GM18498 (cell line): Measurements from ENCODE around the gene GARS1.
"Not testable (repeated sequence)": the region's sequence is repeated elsewhere in the genome, so short reads cannot be mapped to it uniquely, and the experiment has no call there.

Source experiments
- ATAC-seq: cut with Tn5 transposase; IDR thresholded peaks from one replicate; pipeline ENCODE4 v1.9.1; 2021; ENCODE audit warnings: mild to moderate bottlenecking, moderate library complexity; ENCODE audit not compliant: unreplicated experiment

The GARS1 gene

GRCh38 chr7:30618961-30619360 lies 24.3 kb downstream of the GARS1 start:
- ATAC-seq = no peak

GRCh38 chr7:30625283-30625682 lies 30.6 kb downstream of the GARS1 start:
- no peak for ATAC-seq

GRCh38 chr7:30627026-30627425 lies 32.3 kb downstream of the GARS1 start:
- no peak for ATAC-seq

- no peak for ATAC-seq
Observed at GRCh38 chr7:30630986-30631385, 36.3 kb downstream of the GARS1 start.

- no peak for ATAC-seq
Observed at GRCh38 chr7:30633223-30633622, 38.5 kb downstream of the GARS1 start.

- ATAC-seq = no peak
Observed at GRCh38 chr7:30634193-30634626, 39.5 kb downstream of the GARS1 start.

GRCh38 chr7:30634634-30635201 lies 40.0 kb downstream of the GARS1 start:
- ATAC-seq = no peak

- ATAC-seq = no peak
Observed at GRCh38 chr7:30635798-30636197, 41.1 kb downstream of the GARS1 start.

- not testable (repeated sequence) for ATAC-seq
Observed at GRCh38 chr7:30642322-30642721, 47.6 kb downstream of the GARS1 start.

GRCh38 chr7:30642789-30643188 lies 48.1 kb downstream of the GARS1 start:
- ATAC-seq = no peak

- no peak for ATAC-seq
Observed at GRCh38 chr7:30644286-30644955, 49.7 kb downstream of the GARS1 start.

- no peak for ATAC-seq
Observed at GRCh38 chr7:30645661-30646060, 51.0 kb downstream of the GARS1 start.

GRCh38 chr7:30646154-30646553 lies 51.5 kb downstream of the GARS1 start:
- no peak for ATAC-seq

- no peak for ATAC-seq
Observed at GRCh38 chr7:30647589-30648364, 53.1 kb downstream of the GARS1 start.

GRCh38 chr7:30648744-30649540 lies 54.3 kb downstream of the GARS1 start:
- ATAC-seq = no peak

- no peak for ATAC-seq
Observed at GRCh38 chr7:30649717-30650420, 55.2 kb downstream of the GARS1 start.

- ATAC-seq = no peak
Observed at GRCh38 chr7:30650421-30650808, 55.7 kb downstream of the GARS1 start.

GRCh38 chr7:30652132-30652531 lies 57.5 kb downstream of the GARS1 start:
- no peak for ATAC-seq

- no peak for ATAC-seq
Observed at GRCh38 chr7:30652698-30653641, 58.3 kb downstream of the GARS1 start.
